K562 (cell line): ENCODE data around the gene PHF19. TPM values are rescaled to one million over a fixed set of nuclear protein-coding genes. Genes with fewer than 3 reads are reported as not detected.

Experiments used
- ATAC-seq: fragments of 200-7000 bp; cut with Tn5 transposase; 3 replicates; pipeline ENCODE4 v1.9.1; 2020; ENCODE audit warnings: moderate library complexity
- BruUV-seq: library from RNA; stranded (reverse); fragments of 400-500 nt; replicated peaks from 2 replicates; lab custom pipeline; 2021; lab: Mats Ljungman, UMichigan
- CTCF ChIA-PET: fragments of 300-600 bp; formaldehyde crosslinking; extraction: SDS; loops from one replicate; lab custom pipeline; 2021; ENCODE audit warnings: low intra/inter-chr PET ratio; lab: Yijun Ruan, JAX
- POLR2A ChIA-PET: fragments of 300-600, 350-650 bp; sonication (Branson Sonifier 250); formaldehyde crosslinking; extraction: SDS; loops from one replicate; lab custom pipeline; 2021; ENCODE audit warnings: antibody characterized with exemption, inconsistent platforms; lab: Yijun Ruan, JAX
- DNase-seq, 4 experiments: peaks; one replicate each; pipeline versions ENCODE4 v3.0.0 to v3.0.0-alpha.2; 2011 to 2018; ENCODE audit warnings: low spot score in 3 of 4, mixed read lengths in 3 of 4; ENCODE audit errors: extremely low read depth in 1 of 4
- FAIRE-seq: peaks from 2 replicates; lab custom pipeline; 2011; peaks lifted over from hg19 to GRCh38; lab: Jason Lieb, UNC
- H2AFZ ChIP-seq: 2 replicates; pipeline ENCODE4 v1.6.0; 2011; ENCODE audit warnings: low read depth, low read length, control low read depth, inconsistent platforms
- H3K27ac ChIP-seq: fragments of 200-600 bp; 3 replicates; pipeline ENCODE4 v1.8.0; 2011; ENCODE audit warnings: low read depth, mild to moderate bottlenecking, control low read depth, inconsistent platforms, low read length, moderate library complexity, mixed read lengths; ENCODE audit errors: extremely low read depth
- H3K27me3 ChIP-seq, 2 experiments: fragments of 300-600 bp in 1 of 2; 2 replicates in 1 of 2; 3 replicates in 1 of 2; pipeline versions ENCODE4 v1.6.0 to v1.8.0; 2011; ENCODE audit warnings: inconsistent platforms in 2 of 2, low read length in 2 of 2, mild to moderate bottlenecking in 1 of 2, mixed read lengths in 1 of 2, moderate library complexity in 1 of 2; ENCODE audit not compliant: control insufficient read depth in 2 of 2, insufficient read depth in 2 of 2
- H3K36me3 ChIP-seq: fragments of 300-600 bp; 3 replicates; pipeline ENCODE4 v1.8.0; 2011; ENCODE audit warnings: mild to moderate bottlenecking, low read length, inconsistent platforms; ENCODE audit not compliant: control insufficient read depth, insufficient read depth
- H3K4me1 ChIP-seq, 2 experiments: fragments of 200-600 bp in 1 of 2; replicated peaks in 1 of 2; 2 replicates in 1 of 2; 3 replicates in 1 of 2; pipeline versions ENCODE4 v1.5.1 to v1.8.0; 2011; ENCODE audit warnings: inconsistent platforms in 2 of 2, low read length in 2 of 2, mild to moderate bottlenecking in 1 of 2, mixed read lengths in 1 of 2, moderate library complexity in 1 of 2; ENCODE audit not compliant: control insufficient read depth in 2 of 2, insufficient read depth in 2 of 2
- H3K4me2 ChIP-seq: 2 replicates; pipeline ENCODE4 v1.6.1; 2011; ENCODE audit warnings: low read length, control low read depth, inconsistent platforms, mixed read lengths; ENCODE audit not compliant: insufficient read depth
- H3K4me3 ChIP-seq: fragments of 200-600 bp; sonication (generic), shearing (Covaris generic); 2 replicates; pipeline ENCODE4 v1.5.1; 2016; ENCODE audit warnings: control low read depth, inconsistent platforms
- H3K79me2 ChIP-seq: fragments of 200-600 bp; 3 replicates; pipeline ENCODE4 v1.8.0; 2011; ENCODE audit warnings: low read length, inconsistent platforms; ENCODE audit not compliant: control insufficient read depth, insufficient read depth
- H3K9ac ChIP-seq, 2 experiments: 2 replicates each; pipeline versions ENCODE4 v1.6.0 to v1.6.1; 2011; ENCODE audit warnings: low read depth in 2 of 2, low read length in 2 of 2, control low read depth in 1 of 2, inconsistent platforms in 1 of 2, mild to moderate bottlenecking in 1 of 2, mixed read lengths in 1 of 2; ENCODE audit not compliant: insufficient read depth in 1 of 2
- H3K9me1 ChIP-seq: one replicate; pipeline ENCODE4 v1.6.0; 2011; ENCODE audit warnings: inconsistent platforms, mild to moderate bottlenecking, low read length, moderate library complexity; ENCODE audit not compliant: control insufficient read depth, insufficient read depth
- H3K9me3 ChIP-seq: replicated peaks from 2 replicates; pipeline ENCODE4 v1.5.1; 2011; ENCODE audit warnings: low read depth, low read length, inconsistent platforms; ENCODE audit not compliant: control insufficient read depth, insufficient read depth
- H4K20me1 ChIP-seq: replicated peaks from 2 replicates; pipeline ENCODE4 v1.6.1; 2011; ENCODE audit warnings: low read length, inconsistent platforms, mixed read lengths; ENCODE audit not compliant: control insufficient read depth, insufficient read depth
- ARNT ChIP-seq, 2 experiments: fragments of 450-650 bp; IDR thresholded peaks; 2 replicates each; pipeline ENCODE4 v1.6.1; 2016; ENCODE audit warnings: mild to moderate bottlenecking in 1 of 2
- CAMTA2 ChIP-seq: fragments of 250-450 bp; sonication (Bioruptor Pico); conservative IDR thresholded peaks from 2 replicates; pipeline ENCODE4 v1.5.1; 2022
- CCAR2 ChIP-seq: fragments of 200-400 bp; formaldehyde crosslinking; IDR thresholded peaks from 2 replicates; pipeline ENCODE4 v1.6.1; 2017; ENCODE audit warnings: mild to moderate bottlenecking, low read depth, low read length
- ERF ChIP-seq: fragments of 450-650 bp; formaldehyde crosslinking; IDR thresholded peaks from 2 replicates; pipeline ENCODE4 v1.4.0; 2020; ENCODE audit warnings: mild to moderate bottlenecking, mixed read lengths
- GTF2A2 ChIP-seq: IDR thresholded peaks from 2 replicates; pipeline ENCODE4 v1.6.1; 2016; ENCODE audit warnings: mild to moderate bottlenecking, missing genetic modification characterization, missing compliant biosample characterization
- ILF3 ChIP-seq: fragments of 450-650 bp; IDR thresholded peaks from 2 replicates; pipeline ENCODE4 v1.6.1; 2018; ENCODE audit warnings: antibody characterized with exemption, mild to moderate bottlenecking, moderate library complexity, borderline replicate concordance
- NBN ChIP-seq: fragments of 450-650 bp; IDR thresholded peaks from 2 replicates; pipeline ENCODE4 v1.6.1; 2016; ENCODE audit warnings: low read depth, mild to moderate bottlenecking
- STAT5B ChIP-seq: fragments of 250-450 bp; sonication (Bioruptor Pico); IDR thresholded peaks from 2 replicates; pipeline ENCODE4 v1.8.0; 2021; ENCODE audit warnings: mild to moderate bottlenecking, inconsistent platforms
- TEAD4 ChIP-seq, 2 experiments: sonication (generic) in 1 of 2; formaldehyde crosslinking in 1 of 2; IDR thresholded peaks; 2 replicates each; pipeline versions ENCODE4 v1.6.1 to v1.8.0; 2012 to 2022; ENCODE audit warnings: borderline replicate concordance in 1 of 2, inconsistent platforms in 1 of 2, low read length in 1 of 2, mild to moderate bottlenecking in 1 of 2, missing genetic modification reagents in 1 of 2
- ZBTB7A ChIP-seq: IDR thresholded peaks from 2 replicates; pipeline ENCODE4 v1.6.1; 2011; ENCODE audit warnings: low read depth, mild to moderate bottlenecking, low read length, moderate library complexity, borderline replicate concordance; ENCODE audit not compliant: control insufficient read depth
- ZNF174 ChIP-seq: fragments of 250-450 bp; sonication (Bioruptor Pico); IDR thresholded peaks from 2 replicates; pipeline ENCODE4 v1.4.0; 2020; ENCODE audit warnings: mild to moderate bottlenecking
- WGBS: fragments of 100-300 bp; shearing (Covaris generic); methylation state at CpG from one replicate; pipeline ENCODE4 v1.1.6; 2016; ENCODE audit warnings: low coverage, mixed read lengths; ENCODE audit not compliant: insufficient coverage; ENCODE audit errors: missing lambda C conversion rate; 5-methylcytosine and 5-hydroxymethylcytosine counted together
- in situ Hi-C: fragments of 300-500 bp; cut with MboI; formaldehyde crosslinking; loops from 4 replicates; pipeline ENCODE4 v1.15.0; 2018; ENCODE audit warnings: inconsistent platforms, mixed read lengths
- intact Hi-C: fragments of 100-400 bp; cut with micrococcal nuclease; formaldehyde crosslinking; loops from 2 replicates; pipeline ENCODE4 v1.14.2; 2022
- polyA plus RNA-seq, 8 experiments: library from polyadenylated mRNA; depleted of rRNA in 4 of 8; stranded (reverse) in 5 of 8; unstranded in 3 of 8; fragments of >200 nt; fragmentation: Nextera tagmentation in 2 of 8; fragmentation: Illumina TruSeq in 1 of 8; extraction: Ambion mirVana in 2 of 8; extraction: Trizol in 1 of 8; gene quantifications; 2 replicates each; pipeline versions ENCODE4 v1.2.1 to v1.2.3, GENCODE V29; 2011 to 2014; ENCODE audit warnings: inconsistent platforms in 1 of 8, missing spikeins in 1 of 8
- total RNA-seq, 7 experiments: library from RNA; depleted of rRNA in 6 of 7; stranded (reverse); fragments of >200 nt in 6 of 7; fragmentation: Illumina TruSeq in 2 of 7; extraction: Trizol in 2 of 7; gene quantifications; 2 replicates each; pipeline versions ENCODE4 v1.2.1 to v1.2.3, GENCODE V29; 2011 to 2021; ENCODE audit warnings: low replicate concordance in 1 of 7
- TF ChIP-seq, protein P1 (sequence below): fragments of 250-450 bp; sonication (Bioruptor Pico); IDR thresholded peaks from 2 replicates; pipeline ENCODE4 v1.4.0; 2020; ENCODE audit warnings: mild to moderate bottlenecking, moderate library complexity, borderline replicate concordance
- TF ChIP-seq, protein P2 (sequence below): fragments of 250-450 bp; sonication (Bioruptor Pico); IDR thresholded peaks from 2 replicates; pipeline ENCODE4 v1.4.0; 2020; ENCODE audit warnings: mild to moderate bottlenecking, moderate library complexity
- TF ChIP-seq, protein P3 (sequence below): fragments of 250-450 bp; sonication (Bioruptor Pico); IDR thresholded peaks from 2 replicates; pipeline ENCODE4 v1.6.1; 2021; ENCODE audit warnings: mild to moderate bottlenecking
- TF ChIP-seq, protein P4 (sequence below): conservative IDR thresholded peaks from 2 replicates; pipeline ENCODE4 v1.6.1; 2011; ENCODE audit warnings: low read depth, mild to moderate bottlenecking, low read length; ENCODE audit not compliant: control insufficient read depth
- TF ChIP-seq, protein P5 (sequence below): fragments of 250-450 bp; sonication (Bioruptor Pico); IDR thresholded peaks from 2 replicates; pipeline ENCODE4 v1.9.0; 2021; ENCODE audit warnings: mild to moderate bottlenecking

Gene PHF19
- total and polyA plus RNA-seq, 9 of the 15 experiments (the other 6 are each of a cell fraction or from before 2014, with no cell fraction given), result 95.8 to 403 (median 255) TPM

DNA sequence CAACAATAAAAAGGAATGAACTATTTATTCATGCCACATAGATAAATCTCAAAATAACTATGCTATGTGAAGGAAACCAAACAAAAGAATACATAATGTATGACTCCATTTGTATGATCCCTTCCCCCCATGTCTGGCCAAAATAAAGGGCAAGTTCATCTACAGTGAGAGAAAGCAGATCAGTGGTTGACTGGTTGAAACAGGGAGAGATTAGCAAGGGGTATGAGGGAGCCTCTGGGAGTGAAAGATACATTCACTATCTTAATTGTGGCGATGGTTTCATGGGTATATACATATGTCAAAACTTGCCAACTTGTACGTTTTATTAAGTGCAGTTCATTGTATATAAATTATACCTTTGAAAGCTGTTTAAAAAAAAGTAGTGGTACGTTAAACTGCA, 39.1 kb downstream of the PHF19 start:
- TF ChIP-seq, protein P1, sequence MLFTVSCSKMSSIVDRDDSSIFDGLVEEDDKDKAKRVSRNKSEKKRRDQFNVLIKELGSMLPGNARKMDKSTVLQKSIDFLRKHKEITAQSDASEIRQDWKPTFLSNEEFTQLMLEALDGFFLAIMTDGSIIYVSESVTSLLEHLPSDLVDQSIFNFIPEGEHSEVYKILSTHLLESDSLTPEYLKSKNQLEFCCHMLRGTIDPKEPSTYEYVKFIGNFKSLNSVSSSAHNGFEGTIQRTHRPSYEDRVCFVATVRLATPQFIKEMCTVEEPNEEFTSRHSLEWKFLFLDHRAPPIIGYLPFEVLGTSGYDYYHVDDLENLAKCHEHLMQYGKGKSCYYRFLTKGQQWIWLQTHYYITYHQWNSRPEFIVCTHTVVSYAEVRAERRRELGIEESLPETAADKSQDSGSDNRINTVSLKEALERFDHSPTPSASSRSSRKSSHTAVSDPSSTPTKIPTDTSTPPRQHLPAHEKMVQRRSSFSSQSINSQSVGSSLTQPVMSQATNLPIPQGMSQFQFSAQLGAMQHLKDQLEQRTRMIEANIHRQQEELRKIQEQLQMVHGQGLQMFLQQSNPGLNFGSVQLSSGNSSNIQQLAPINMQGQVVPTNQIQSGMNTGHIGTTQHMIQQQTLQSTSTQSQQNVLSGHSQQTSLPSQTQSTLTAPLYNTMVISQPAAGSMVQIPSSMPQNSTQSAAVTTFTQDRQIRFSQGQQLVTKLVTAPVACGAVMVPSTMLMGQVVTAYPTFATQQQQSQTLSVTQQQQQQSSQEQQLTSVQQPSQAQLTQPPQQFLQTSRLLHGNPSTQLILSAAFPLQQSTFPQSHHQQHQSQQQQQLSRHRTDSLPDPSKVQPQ (CRISPR knock-in tag), result no peak
- TF ChIP-seq, protein P2, sequence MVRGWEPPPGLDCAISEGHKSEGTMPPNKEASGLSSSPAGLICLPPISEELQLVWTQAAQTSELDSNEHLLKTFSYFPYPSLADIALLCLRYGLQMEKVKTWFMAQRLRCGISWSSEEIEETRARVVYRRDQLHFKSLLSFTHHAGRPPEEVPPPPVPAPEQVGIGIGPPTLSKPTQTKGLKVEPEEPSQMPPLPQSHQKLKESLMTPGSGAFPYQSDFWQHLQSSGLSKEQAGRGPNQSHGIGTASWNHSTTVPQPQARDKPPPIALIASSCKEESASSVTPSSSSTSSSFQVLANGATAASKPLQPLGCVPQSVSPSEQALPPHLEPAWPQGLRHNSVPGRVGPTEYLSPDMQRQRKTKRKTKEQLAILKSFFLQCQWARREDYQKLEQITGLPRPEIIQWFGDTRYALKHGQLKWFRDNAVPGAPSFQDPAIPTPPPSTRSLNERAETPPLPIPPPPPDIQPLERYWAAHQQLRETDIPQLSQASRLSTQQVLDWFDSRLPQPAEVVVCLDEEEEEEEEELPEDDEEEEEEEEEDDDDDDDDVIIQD (CRISPR knock-in tag), result no peak
- TF ChIP-seq CAMTA2 (CRISPR knock-in tag) (no peak), GTF2A2 (tag) (no peak), TEAD4 (IDR thresholded peaks at IDR 0.05; ENCODE audit: low read length) (no peak), TEAD4 (CRISPR knock-in tag; IDR thresholded peaks at IDR 0.05; ENCODE audit: borderline replicate concordance) (no peak), ILF3 (no peak), NBN (no peak), ZBTB7A (no peak), ERF (no peak), STAT5B (CRISPR knock-in tag) (no peak), ZNF174 (no peak), CCAR2 (no peak), ARNT (IDR thresholded peaks at IDR 0.05) (no peak)
- TF ChIP-seq, protein P3, sequence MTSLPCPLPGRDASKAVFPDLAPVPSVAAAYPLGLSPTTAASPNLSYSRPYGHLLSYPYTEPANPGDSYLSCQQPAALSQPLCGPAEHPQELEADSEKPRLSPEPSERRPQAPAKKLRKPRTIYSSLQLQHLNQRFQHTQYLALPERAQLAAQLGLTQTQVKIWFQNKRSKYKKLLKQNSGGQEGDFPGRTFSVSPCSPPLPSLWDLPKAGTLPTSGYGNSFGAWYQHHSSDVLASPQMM (CRISPR knock-in tag), result no peak
- TF ChIP-seq, protein P4, sequence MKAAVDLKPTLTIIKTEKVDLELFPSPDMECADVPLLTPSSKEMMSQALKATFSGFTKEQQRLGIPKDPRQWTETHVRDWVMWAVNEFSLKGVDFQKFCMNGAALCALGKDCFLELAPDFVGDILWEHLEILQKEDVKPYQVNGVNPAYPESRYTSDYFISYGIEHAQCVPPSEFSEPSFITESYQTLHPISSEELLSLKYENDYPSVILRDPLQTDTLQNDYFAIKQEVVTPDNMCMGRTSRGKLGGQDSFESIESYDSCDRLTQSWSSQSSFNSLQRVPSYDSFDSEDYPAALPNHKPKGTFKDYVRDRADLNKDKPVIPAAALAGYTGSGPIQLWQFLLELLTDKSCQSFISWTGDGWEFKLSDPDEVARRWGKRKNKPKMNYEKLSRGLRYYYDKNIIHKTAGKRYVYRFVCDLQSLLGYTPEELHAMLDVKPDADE, result no peak
- TF ChIP-seq, protein P5, sequence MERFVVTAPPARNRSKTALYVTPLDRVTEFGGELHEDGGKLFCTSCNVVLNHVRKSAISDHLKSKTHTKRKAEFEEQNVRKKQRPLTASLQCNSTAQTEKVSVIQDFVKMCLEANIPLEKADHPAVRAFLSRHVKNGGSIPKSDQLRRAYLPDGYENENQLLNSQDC, result no peak
- Histone ChIP-seq H2AFZ (no peak overlapping the region), H3K27ac (no peak overlapping the region), H3K27me3 (no peaks in the 10 kb centered on the region), H4K20me1 (no peaks in the 10 kb centered on the region; the same call in 1 of the 2 replicates), H3K36me3 (peaks cover 65% of the 10 kb centered on the region), H3K79me2 (peaks cover 79% of the 10 kb centered on the region), H3K9me3 (no peaks in the 10 kb centered on the region), H3K4me3 (no peak overlapping the region), H3K4me2 (no peak overlapping the region; the same call in 1 of the 2 replicates), H3K9ac (peak overlapping the region in 1 of 2 experiments; percentile 0; a peak in 1 of 4 replicates), H3K4me1 (peaks cover 25% of the 10 kb centered on the region in 2 experiments), H3K9me1 (peaks cover 4% of the 10 kb centered on the region)
- in situ Hi-C loops, result no loop called here
- intact Hi-C loops, result loop anchor here (1.0 kb wide), 1 partner anchor 45 kb away; the partner anchor contains the start of gene FBXW2
- ATAC-seq, result no peak
- FAIRE-seq, result no peak
- no TSS peak for BruUV-seq
- DNase-seq, result peak in 1 of 4 experiments; percentile 49
- ChIA-PET POLR2A (interaction anchor here (0.9 to 1.6 kb wide), 3 partner anchors 9 to 45 kb away, joined by 4 to 11 read pairs (median 5); partner anchors contain the start of gene FBXW2), CTCF (interaction anchor here (0.6 kb wide), 1 partner anchor 40 kb away, joined by 3 read pairs; no protein-coding TSS in a partner anchor)
- WGBS, result 46% methylated on average over 3 of the region's 3 CpGs
